Uterus (tissue), 4 donors: ENCODE results near the gene ACTN3. TPM values are rescaled to one million over a fixed set of nuclear protein-coding genes. Genes with fewer than 3 reads are reported as not detected.

Experiments
- DNase-seq, 2 donors: peaks; one replicate each; pipeline ENCODE4 v3.0.0-alpha.2; 2019 to 2020
- H3K27ac ChIP-seq, 2 donors: fragments of 200-600 bp; sonication (generic); 1 replicate in 1 of 2; 2 replicates in 1 of 2; pipeline ENCODE4 v1.5.1; 2016 to 2018
- H3K27me3 ChIP-seq, 2 donors: fragments of 200-600 bp; sonication (generic); one replicate each; pipeline ENCODE4 v1.5.1; 2018 to 2019; ENCODE audit warnings: control low read depth in 1 of 2
- H3K36me3 ChIP-seq, 2 donors: fragments of 200-600 bp; sonication (generic); one replicate each; pipeline ENCODE4 v1.5.1; 2019; ENCODE audit warnings: control low read depth in 1 of 2
- H3K4me1 ChIP-seq, 2 donors: fragments of 200-600 bp; sonication (generic); one replicate each; pipeline ENCODE4 v1.5.1; 2018 to 2019; ENCODE audit warnings: control low read depth in 1 of 2
- H3K4me3 ChIP-seq, 2 donors: fragments of 200-600 bp; sonication (generic); 1 replicate in 1 of 2; 2 replicates in 1 of 2; pipeline ENCODE4 v1.5.1; 2018 to 2019; ENCODE audit warnings: mild to moderate bottlenecking in 1 of 2
- H3K9me3 ChIP-seq, 2 donors: fragments of 200-600 bp; sonication (generic); one replicate each; pipeline ENCODE4 v1.5.1; 2019; ENCODE audit warnings: control low read depth in 1 of 2
- CTCF ChIP-seq, 4 experiments: fragments of 200-600 bp in 2 of 4; fragments of 450-650 bp in 2 of 4; sonication (generic) in 2 of 4; IDR thresholded peaks; one replicate each; pipeline ENCODE4 v1.5.1; 2016 to 2019; ENCODE audit warnings: antibody characterized with exemption in 4 of 4, mild to moderate bottlenecking in 2 of 4, moderate library complexity in 1 of 4
- POLR2A ChIP-seq, 2 donors: fragments of 450-650 bp; IDR thresholded peaks; one replicate each; pipeline ENCODE4 v1.6.1; 2016; ENCODE audit warnings: antibody characterized with exemption in 2 of 2, mild to moderate bottlenecking in 1 of 2, moderate library complexity in 1 of 2
- intact Hi-C: fragments of 100-400 bp; cut with DNase I; formaldehyde crosslinking; loops from one replicate; pipeline ENCODE4 v1.15.1; 2023; ENCODE audit warnings: low total_unique reads
- total RNA-seq, 4 donors: library from RNA; depleted of rRNA in 3 of 4; stranded (reverse); fragments of >200 nt in 3 of 4; gene quantifications; one replicate each; pipeline versions ENCODE4 v1.1.0 to v1.2.4, GENCODE V29; 2014 to 2023
- donor health status: DM: yes; HTN: yes; CAD: no.

The ACTN3 gene
- total RNA-seq, 4 donors from 2014 or later = 0.46 TPM; not detected in 3

DNA sequence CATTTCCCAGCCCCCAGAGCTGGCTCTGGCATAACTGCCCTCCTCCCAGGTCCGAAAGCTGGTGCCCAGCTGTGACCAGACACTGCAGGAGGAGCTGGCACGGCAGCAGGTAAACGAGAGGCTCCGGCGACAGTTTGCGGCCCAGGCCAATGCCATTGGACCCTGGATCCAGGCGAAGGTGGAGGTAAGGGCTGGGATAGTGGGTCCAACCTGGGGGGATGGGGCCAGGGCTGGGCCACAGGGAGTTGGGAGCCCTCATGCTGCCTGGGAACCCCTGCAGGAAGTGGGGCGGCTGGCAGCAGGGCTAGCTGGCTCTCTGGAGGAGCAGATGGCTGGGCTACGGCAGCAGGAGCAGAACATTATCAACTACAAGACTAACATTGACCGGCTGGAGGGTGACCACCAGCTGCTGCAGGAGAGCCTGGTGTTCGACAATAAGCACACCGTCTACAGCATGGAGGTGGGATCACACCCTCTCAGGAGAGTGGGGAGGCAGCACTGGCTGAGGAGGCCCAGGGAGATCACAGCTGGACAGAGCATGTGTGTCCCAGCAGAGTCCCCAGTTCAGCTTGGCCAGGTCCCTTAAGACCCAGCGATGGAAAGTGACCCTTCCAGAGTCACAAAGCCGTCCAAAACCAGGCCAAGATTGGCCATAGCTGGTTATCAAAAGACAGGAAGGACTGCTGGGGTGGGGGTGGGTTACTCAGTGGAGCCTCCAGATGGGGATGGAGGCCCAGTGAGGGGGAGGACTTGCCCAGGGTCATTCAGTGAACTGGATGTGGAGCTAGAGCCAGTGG lies 14.7 kb downstream of the ACTN3 start:
- H3K36me3 ChIP-seq = no peaks in the 10 kb centered on the region
- H3K4me1 ChIP-seq = no peaks in the 10 kb centered on the region
- no peak overlapping the region for H3K27ac ChIP-seq
- intact Hi-C loops = no loop called here
- H3K4me3 ChIP-seq = no peak overlapping the region
- DNase-seq = no peak
- no peaks in the 10 kb centered on the region for H3K27me3 ChIP-seq
- no peak for TF ChIP-seq CTCF (IDR thresholded peaks at IDR 0.05)
- TF ChIP-seq POLR2A (IDR thresholded peaks at IDR 0.05) = no peak
- H3K9me3 ChIP-seq = no peaks in the 10 kb centered on the region

DNA sequence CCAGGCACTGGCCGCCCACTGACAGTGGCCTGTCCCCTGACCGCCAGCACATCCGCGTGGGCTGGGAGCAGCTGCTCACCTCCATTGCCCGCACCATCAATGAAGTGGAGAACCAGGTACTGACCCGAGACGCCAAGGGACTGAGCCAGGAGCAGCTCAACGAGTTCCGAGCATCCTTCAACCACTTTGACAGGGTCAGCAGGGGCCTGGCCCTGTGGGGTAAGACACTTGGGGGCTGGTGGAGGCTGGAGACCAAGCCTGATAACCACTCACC lies 15.2 kb downstream of the ACTN3 start:
- H3K4me1 ChIP-seq = no peaks in the 10 kb centered on the region
- intact Hi-C loops = no loop called here
- DNase-seq = no peak
- no peak overlapping the region for H3K4me3 ChIP-seq
- TF ChIP-seq CTCF (IDR thresholded peaks at IDR 0.05) (no peak), POLR2A (IDR thresholded peaks at IDR 0.05) (no peak)
- H3K9me3 ChIP-seq = no peaks in the 10 kb centered on the region
- H3K27me3 ChIP-seq = no peaks in the 10 kb centered on the region
- no peak overlapping the region for H3K27ac ChIP-seq
- H3K36me3 ChIP-seq = no peaks in the 10 kb centered on the region

DNA sequence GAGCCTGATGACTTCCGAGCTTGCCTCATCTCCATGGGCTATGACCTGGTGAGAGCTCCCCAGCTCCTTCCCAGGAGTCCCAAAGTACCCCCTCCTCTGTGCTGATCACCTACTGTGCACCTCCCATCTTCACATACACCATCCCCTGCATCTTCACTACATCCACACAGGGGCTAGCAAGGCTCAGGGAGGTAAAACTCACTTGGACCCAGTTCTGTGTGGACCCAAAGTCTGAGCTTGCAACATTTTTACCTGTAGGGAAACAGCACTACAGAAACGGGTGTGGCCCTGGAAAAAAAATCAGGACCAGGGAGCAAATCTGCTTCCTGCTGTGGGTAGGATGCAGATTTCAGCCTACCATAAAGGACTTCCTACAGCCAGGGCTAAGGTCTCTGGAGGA lies 15.6 kb downstream of the ACTN3 start:
- Histone ChIP-seq H3K4me3 (no peak overlapping the region), H3K4me1 (peaks cover 0 to 1% of the 10 kb centered on the region in 2 donors), H3K9me3 (no peaks in the 10 kb centered on the region), H3K36me3 (no peaks in the 10 kb centered on the region), H3K27me3 (no peaks in the 10 kb centered on the region), H3K27ac (no peak overlapping the region)
- no peak for TF ChIP-seq POLR2A (IDR thresholded peaks at IDR 0.05)
- no peak for TF ChIP-seq CTCF (IDR thresholded peaks at IDR 0.05)
- intact Hi-C loops = no loop called here
- no peak for DNase-seq

- no peaks in the 10 kb centered on the region for H3K36me3 ChIP-seq
- no peaks in the 10 kb centered on the region for H3K9me3 ChIP-seq
- H3K27me3 ChIP-seq = no peaks in the 10 kb centered on the region
- DNase-seq = no peak
- TF ChIP-seq POLR2A (IDR thresholded peaks at IDR 0.05) (no peak), CTCF (IDR thresholded peaks at IDR 0.05) (no peak)
- intact Hi-C loops = no loop called here
- peaks cover 0 to 5% of the 10 kb centered on the region in 2 donors for H3K4me1 ChIP-seq
- H3K27ac ChIP-seq = no peak overlapping the region
- no peak overlapping the region for H3K4me3 ChIP-seq
Measured at GRCh38 chr11:66562907-66563583, 16.3 kb downstream of the ACTN3 start.

DNA sequence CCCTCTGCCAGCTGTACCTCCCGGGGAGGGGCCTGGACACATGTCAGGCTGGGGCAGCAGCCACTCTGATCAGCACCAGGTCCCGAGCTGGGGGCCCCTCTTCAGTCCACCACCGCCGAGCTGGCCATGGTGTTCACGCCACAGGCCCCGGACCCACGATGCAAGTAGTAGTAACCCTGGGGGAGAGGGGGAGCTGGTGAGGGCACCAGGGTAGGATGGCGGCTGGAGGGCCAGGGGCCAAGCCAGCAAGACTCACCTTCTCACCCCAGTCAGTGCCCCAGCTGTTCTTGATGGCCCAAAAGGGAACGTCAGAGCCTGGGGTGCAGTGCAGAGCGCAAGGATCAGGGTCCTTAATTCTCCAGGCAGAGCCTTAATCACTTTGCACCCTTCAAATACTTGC lies 17.1 kb downstream of the ACTN3 start:
- H3K36me3 ChIP-seq = no peaks in the 10 kb centered on the region
- no peaks in the 10 kb centered on the region for H3K9me3 ChIP-seq
- TF ChIP-seq CTCF (IDR thresholded peaks at IDR 0.05) (no peak), POLR2A (IDR thresholded peaks at IDR 0.05) (no peak)
- H3K27ac ChIP-seq = no peak overlapping the region
- no peak for DNase-seq
- H3K4me1 ChIP-seq = peaks cover 0 to 5% of the 10 kb centered on the region in 2 donors
- intact Hi-C loops = no loop called here
- no peaks in the 10 kb centered on the region for H3K27me3 ChIP-seq
- no peak overlapping the region for H3K4me3 ChIP-seq
